Activated naive CD8-positive, alpha-beta T cell treated with anti-CD3 and anti-CD28 coated beads, Interleukin-2, amount 10 ng/mL, durations not matched to agents 7 days and 5 days (primary cell): ENCODE results near the gene ADRB2. TPM values are rescaled to one million over a fixed set of nuclear protein-coding genes. Genes with fewer than 3 reads are reported as not detected.

Experiments
- ATAC-seq: fragments of 150-1000 bp; cut with Tn5 transposase; one replicate; pipeline ENCODE4 v1.10.0; 2021; ENCODE audit warnings: low read depth, moderate library complexity
- POLR2A ChIA-PET: fragments of 350-600 bp; sonication (Branson Sonifier 250); formaldehyde crosslinking; loops from one replicate; lab custom pipeline; 2021; ENCODE audit warnings: antibody characterized with exemption; lab: Charles Lee
- DNase-seq: peaks from one replicate; pipeline ENCODE4 v3.0.0; 2021
- H3K27ac Mint-ChIP-seq: one replicate; pipeline ENCODE4 v1.8.0; 2022; ENCODE audit warnings: mild to moderate bottlenecking, mixed read lengths
- H3K27me3 Mint-ChIP-seq: one replicate; pipeline ENCODE4 v1.8.0; 2022; ENCODE audit warnings: mild to moderate bottlenecking, moderate library complexity, mixed read lengths
- H3K36me3 Mint-ChIP-seq: one replicate; pipeline ENCODE4 v1.8.0; 2021; ENCODE audit warnings: mild to moderate bottlenecking, mixed read lengths
- H3K4me1 Mint-ChIP-seq: one replicate; pipeline ENCODE4 v1.8.0; 2021; ENCODE audit warnings: mixed read lengths
- H3K4me3 Mint-ChIP-seq: one replicate; pipeline ENCODE4 v1.8.0; 2022; ENCODE audit warnings: mild to moderate bottlenecking, moderate library complexity, mixed read lengths
- H3K9me3 Mint-ChIP-seq: one replicate; pipeline ENCODE4 v1.8.0; 2021; ENCODE audit warnings: mixed read lengths
- total RNA-seq, 2 experiments: library from RNA; stranded (reverse); gene quantifications; one replicate each; pipeline ENCODE4 v1.2.3, GENCODE V29; 2021

Gene ADRB2
- total RNA-seq, 2 experiments from 2014 or later: 5.3 to 6.3 TPM

DNA sequence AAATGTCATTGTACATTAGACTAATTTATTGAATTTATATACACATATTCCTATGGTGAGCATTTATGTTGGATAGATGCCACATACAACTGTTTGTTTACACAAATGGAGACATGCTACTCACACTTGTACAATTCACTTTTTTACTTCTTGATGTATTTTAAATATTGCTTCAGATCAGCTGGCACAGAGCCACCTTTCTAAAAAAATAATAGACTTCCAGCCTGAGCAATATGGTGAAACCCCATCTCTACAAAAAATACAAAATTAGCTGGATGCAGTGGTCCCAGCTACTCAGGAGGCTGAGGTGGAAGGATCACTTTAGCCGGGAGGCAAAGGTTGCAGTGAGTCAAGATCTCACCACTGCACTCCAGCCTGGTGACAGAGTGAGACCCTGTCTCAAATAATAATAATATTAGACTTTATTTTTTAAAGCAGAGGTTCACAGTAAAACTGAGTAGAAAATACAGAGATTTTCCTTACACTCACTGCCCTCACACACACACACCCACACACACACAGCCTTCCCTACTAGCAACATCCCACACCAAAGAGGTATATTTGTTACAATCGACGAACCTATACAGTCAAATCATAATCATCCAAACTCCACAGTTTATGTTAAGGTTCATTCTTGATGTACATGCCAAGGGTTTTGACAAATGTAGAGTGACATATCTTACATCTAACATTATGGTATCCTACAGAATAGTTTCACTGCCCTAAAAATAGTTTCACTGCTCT is 16.5 kb upstream of the ADRB2 start:
- DNase-seq: no peak
- Mint-ChIP-seq H3K4me3 (peak overlapping the region; percentile 88), H3K36me3 (peaks cover 2% of the 10 kb centered on the region), H3K27ac (peak overlapping the region; percentile 94), H3K27me3 (no peaks in the 10 kb centered on the region), H3K9me3 (no peaks in the 10 kb centered on the region), H3K4me1 (peaks cover 27% of the 10 kb centered on the region)
- POLR2A ChIA-PET: no interaction called here
- no peak for ATAC-seq

DNA sequence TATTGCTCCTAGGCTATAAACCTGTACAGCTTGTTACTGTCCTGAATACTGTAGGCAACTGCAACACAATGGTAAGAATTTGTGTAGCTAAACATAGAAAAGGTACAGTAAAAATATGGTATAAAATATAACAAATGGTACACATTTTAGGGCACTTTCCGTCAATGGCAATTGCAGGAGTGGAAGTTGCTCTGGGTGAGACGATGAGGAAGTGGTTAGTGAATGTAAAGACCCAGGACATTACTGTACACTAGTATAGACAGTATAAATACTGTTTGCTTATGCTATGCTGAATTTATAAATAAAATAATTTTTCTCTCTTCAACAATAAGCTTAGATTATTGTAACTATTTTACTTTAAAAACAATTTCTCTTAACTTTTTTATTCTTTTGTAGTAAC is 15.6 kb upstream of the ADRB2 start:
- no peaks in the 10 kb centered on the region for H3K9me3 Mint-ChIP-seq
- ATAC-seq (peak; percentile 48), DNase-seq (no peak)
- peaks cover 2% of the 10 kb centered on the region for H3K36me3 Mint-ChIP-seq
- H3K4me3 Mint-ChIP-seq: no peak overlapping the region
- no peaks in the 10 kb centered on the region for H3K27me3 Mint-ChIP-seq
- no peak overlapping the region for H3K27ac Mint-ChIP-seq
- POLR2A ChIA-PET: interaction anchor here (0.6 kb wide), 1 partner anchor 50 kb away, joined by 3 read pairs; no protein-coding TSS in a partner anchor
- H3K4me1 Mint-ChIP-seq: peaks cover 25% of the 10 kb centered on the region

GRCh38 chr5:148811756-148812155 is 14.7 kb upstream of the ADRB2 start:
- no peak for ATAC-seq

GRCh38 chr5:148815086-148815485 is 11.3 kb upstream of the ADRB2 start:
- ATAC-seq: no peak
- no peak for DNase-seq
- POLR2A ChIA-PET: no interaction called here
- Mint-ChIP-seq H3K27ac (no peak overlapping the region), H3K4me3 (no peak overlapping the region), H3K27me3 (peaks cover 5% of the 10 kb centered on the region), H3K9me3 (no peaks in the 10 kb centered on the region), H3K4me1 (peaks cover 19% of the 10 kb centered on the region), H3K36me3 (peaks cover 2% of the 10 kb centered on the region)

More at GRCh38 chr5:148811756-148812155, 14.7 kb upstream of the ADRB2 start:
- Mint-ChIP-seq H3K4me3 (no peak overlapping the region), H3K27me3 (no peaks in the 10 kb centered on the region), H3K36me3 (peaks cover 2% of the 10 kb centered on the region), H3K4me1 (peaks cover 21% of the 10 kb centered on the region), H3K9me3 (no peaks in the 10 kb centered on the region), H3K27ac (no peak overlapping the region)
- no peak for DNase-seq
- POLR2A ChIA-PET: no interaction called here

- POLR2A ChIA-PET: no interaction called here
- no peak for DNase-seq
- Mint-ChIP-seq H3K4me3 (no peak overlapping the region), H3K9me3 (no peaks in the 10 kb centered on the region), H3K4me1 (peaks cover 14% of the 10 kb centered on the region), H3K27me3 (peaks cover 5% of the 10 kb centered on the region), H3K36me3 (peaks cover 2% of the 10 kb centered on the region), H3K27ac (no peak overlapping the region)
- ATAC-seq: no peak
Measured at GRCh38 chr5:148815578-148815977, 10.8 kb upstream of the ADRB2 start.

DNA sequence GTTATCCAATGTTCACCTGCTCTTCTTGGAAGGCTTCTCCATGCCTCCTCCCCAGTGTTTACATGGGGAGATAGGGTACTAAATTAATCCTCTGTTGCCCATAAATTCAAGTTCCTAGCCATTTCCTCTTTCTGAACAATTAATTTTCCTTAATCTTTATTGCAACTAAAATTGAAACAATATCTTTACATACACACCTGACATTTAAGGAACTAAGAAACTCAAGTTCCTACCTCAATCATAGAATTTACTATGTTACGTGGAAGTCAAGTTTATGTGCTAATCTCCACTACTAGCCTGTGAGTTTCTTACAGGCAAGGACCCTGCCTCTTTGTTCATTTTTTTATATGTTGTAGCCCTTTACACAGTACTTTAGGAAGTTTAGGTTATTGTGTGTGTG is 10.1 kb upstream of the ADRB2 start:
- Mint-ChIP-seq H3K9me3 (no peaks in the 10 kb centered on the region), H3K27ac (no peak overlapping the region), H3K4me1 (peaks cover 11% of the 10 kb centered on the region), H3K4me3 (no peak overlapping the region), H3K36me3 (peaks cover 2% of the 10 kb centered on the region), H3K27me3 (peaks cover 5% of the 10 kb centered on the region)
- POLR2A ChIA-PET: no interaction called here
- DNase-seq (no peak), ATAC-seq (no peak)

GRCh38 chr5:148816782-148817181 is 9.6 kb upstream of the ADRB2 start:
- no peak for ATAC-seq
- no peak overlapping the region for H3K27ac Mint-ChIP-seq
- peaks cover 7% of the 10 kb centered on the region for H3K4me1 Mint-ChIP-seq
- DNase-seq: no peak
- peaks cover 6% of the 10 kb centered on the region for H3K27me3 Mint-ChIP-seq
- H3K9me3 Mint-ChIP-seq: no peaks in the 10 kb centered on the region
- H3K36me3 Mint-ChIP-seq: peaks cover 2% of the 10 kb centered on the region
- POLR2A ChIA-PET: no interaction called here
- H3K4me3 Mint-ChIP-seq: no peak overlapping the region

- no peak overlapping the region for H3K27ac Mint-ChIP-seq
- no peaks in the 10 kb centered on the region for H3K36me3 Mint-ChIP-seq
- ATAC-seq: no peak
- no peak overlapping the region for H3K4me3 Mint-ChIP-seq
- H3K27me3 Mint-ChIP-seq: peaks cover 14% of the 10 kb centered on the region
- POLR2A ChIA-PET: no interaction called here
- no peaks in the 10 kb centered on the region for H3K9me3 Mint-ChIP-seq
- no peak for DNase-seq
- peaks cover 3% of the 10 kb centered on the region for H3K4me1 Mint-ChIP-seq
Measured at GRCh38 chr5:148817606-148818005, 8.8 kb upstream of the ADRB2 start.

GRCh38 chr5:148820461-148821395 is 5.7 kb upstream of the ADRB2 start:
- no peaks in the 10 kb centered on the region for H3K36me3 Mint-ChIP-seq
- H3K4me1 Mint-ChIP-seq: peaks cover 7% of the 10 kb centered on the region
- DNase-seq (no peak), ATAC-seq (peak; percentile 48)
- POLR2A ChIA-PET: no interaction called here
- no peaks in the 10 kb centered on the region for H3K9me3 Mint-ChIP-seq
- no peak overlapping the region for H3K27ac Mint-ChIP-seq
- peaks cover 42% of the 10 kb centered on the region for H3K27me3 Mint-ChIP-seq
- H3K4me3 Mint-ChIP-seq: no peak overlapping the region

DNA sequence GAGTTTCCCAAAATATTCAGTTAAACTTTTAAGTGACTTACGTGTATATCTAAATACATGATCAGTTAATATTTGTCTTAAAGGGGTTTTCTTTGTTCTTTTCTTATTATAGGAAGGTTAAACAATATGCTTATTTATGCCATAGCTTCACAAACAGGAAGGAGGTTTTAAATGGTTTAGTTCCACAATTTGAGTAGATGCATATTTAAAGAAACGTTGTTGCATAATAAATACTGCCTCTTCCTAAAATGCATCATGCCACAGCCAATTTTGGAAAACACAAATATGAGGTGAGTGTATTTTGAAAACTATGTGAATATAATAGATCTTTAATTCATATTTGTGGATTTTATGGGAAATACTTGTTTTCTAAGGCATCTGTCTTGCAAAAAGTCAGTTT is 2.5 kb upstream of the ADRB2 start:
- ATAC-seq: no peak
- Mint-ChIP-seq H3K4me1 (peaks cover 21% of the 10 kb centered on the region), H3K4me3 (no peak overlapping the region), H3K27me3 (peaks cover 56% of the 10 kb centered on the region), H3K36me3 (no peaks in the 10 kb centered on the region), H3K27ac (no peak overlapping the region), H3K9me3 (no peaks in the 10 kb centered on the region)
- no peak for DNase-seq
- POLR2A ChIA-PET: no interaction called here

DNA sequence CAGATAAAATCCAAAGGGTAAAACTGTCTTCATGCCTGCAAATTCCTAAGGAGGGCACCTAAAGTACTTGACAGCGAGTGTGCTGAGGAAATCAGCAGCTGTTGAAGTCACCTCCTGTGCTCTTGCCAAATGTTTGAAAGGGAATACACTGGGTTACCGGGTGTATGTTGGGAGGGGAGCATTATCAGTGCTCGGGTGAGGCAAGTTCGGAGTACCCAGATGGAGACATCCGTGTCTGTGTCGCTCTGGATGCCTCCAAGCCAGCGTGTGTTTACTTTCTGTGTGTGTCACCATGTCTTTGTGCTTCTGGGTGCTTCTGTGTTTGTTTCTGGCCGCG is 727 bp upstream of the ADRB2 start:
- DNase-seq (no peak), ATAC-seq (no peak)
- Mint-ChIP-seq H3K27me3 (peaks cover 62% of the 10 kb centered on the region), H3K4me3 (peak overlapping the region; percentile 88), H3K36me3 (no peaks in the 10 kb centered on the region), H3K9me3 (no peaks in the 10 kb centered on the region), H3K27ac (peak overlapping the region; percentile 69), H3K4me1 (peaks cover 21% of the 10 kb centered on the region)
- POLR2A ChIA-PET: interaction anchor here (0.8 to 1.6 kb wide), 4 partner anchors 20 to 29 kb away, joined by 4 to 10 read pairs (median 4); no protein-coding TSS in a partner anchor

DNA sequence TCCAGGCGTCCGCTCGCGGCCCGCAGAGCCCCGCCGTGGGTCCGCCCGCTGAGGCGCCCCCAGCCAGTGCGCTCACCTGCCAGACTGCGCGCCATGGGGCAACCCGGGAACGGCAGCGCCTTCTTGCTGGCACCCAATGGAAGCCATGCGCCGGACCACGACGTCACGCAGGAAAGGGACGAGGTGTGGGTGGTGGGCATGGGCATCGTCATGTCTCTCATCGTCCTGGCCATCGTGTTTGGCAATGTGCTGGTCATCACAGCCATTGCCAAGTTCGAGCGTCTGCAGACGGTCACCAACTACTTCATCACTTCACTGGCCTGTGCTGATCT is 294 bp downstream of the ADRB2 start:
- peaks cover 70% of the 10 kb centered on the region for H3K27me3 Mint-ChIP-seq
- H3K4me1 Mint-ChIP-seq: peaks cover 22% of the 10 kb centered on the region
- no peaks in the 10 kb centered on the region for H3K9me3 Mint-ChIP-seq
- POLR2A ChIA-PET: interaction anchor here (0.8 to 1.6 kb wide), 4 partner anchors 19 to 28 kb away, joined by 4 to 10 read pairs (median 4); no protein-coding TSS in a partner anchor
- DNase-seq (no peak), ATAC-seq (peak; percentile 29)
- no peaks in the 10 kb centered on the region for H3K36me3 Mint-ChIP-seq
- H3K27ac Mint-ChIP-seq: no peak overlapping the region
- H3K4me3 Mint-ChIP-seq: peak overlapping the region; percentile 88

GRCh38 chr5:148827723-148828122 is 1.3 kb downstream of the ADRB2 start:
- POLR2A ChIA-PET: interaction anchor here (0.6 kb wide), 1 partner anchor 517 kb away, joined by 8 read pairs; no protein-coding TSS in a partner anchor
- no peak for DNase-seq
- H3K27me3 Mint-ChIP-seq: peaks cover 64% of the 10 kb centered on the region

More at GRCh38 chr5:148827723-148828122, 1.3 kb downstream of the ADRB2 start:
- Mint-ChIP-seq H3K36me3 (no peaks in the 10 kb centered on the region), H3K27ac (no peak overlapping the region), H3K4me3 (peak overlapping the region; percentile 22), H3K9me3 (no peaks in the 10 kb centered on the region), H3K4me1 (peaks cover 28% of the 10 kb centered on the region)
- ATAC-seq: no peak
